Measurements from ENCODE around the gene CTNNBL1. TPM values are rescaled to one million over a fixed set of nuclear protein-coding genes. Genes with fewer than 3 reads are reported as not detected.

CTNNBL1 gene
- total RNA-seq, 1 donor from 2014 or later, result 87.7 TPM

DNA sequence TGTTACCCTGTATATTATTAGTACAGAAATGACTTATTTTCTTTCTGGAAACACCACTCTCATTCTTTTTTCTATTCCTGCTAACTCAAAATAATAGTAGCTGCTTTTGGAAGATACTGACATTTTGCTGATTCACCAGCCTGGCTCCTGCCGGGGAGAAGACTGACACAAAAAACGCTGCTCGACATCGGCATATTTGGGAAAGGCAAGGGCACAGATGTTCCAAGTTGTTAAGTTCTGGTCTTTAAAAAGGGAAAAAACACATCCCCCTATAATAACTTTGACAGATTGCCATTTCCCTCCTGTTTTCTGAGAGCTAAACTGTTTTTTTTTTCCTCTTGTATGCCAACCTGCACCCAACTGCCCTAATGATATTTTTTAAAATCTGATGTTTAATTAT is 55.4 kb downstream of the CTNNBL1 start:
- Mint-ChIP-seq H3K4me3 (no peak overlapping the region), H3K9me3 (no peaks in the 10 kb centered on the region), H3K27me3 (ENCODE audit: low read depth) (no peaks in the 10 kb centered on the region), H3K36me3 (ENCODE audit: low read depth) (peaks cover 4% of the 10 kb centered on the region), H3K4me1 (peaks cover 7% of the 10 kb centered on the region), H3K27ac (ENCODE audit: unreplicated experiment) (no peak overlapping the region)
- DNase-seq (ENCODE audit: low read depth, low spot score), result no peak
- TF ChIP-seq, protein P1, sequence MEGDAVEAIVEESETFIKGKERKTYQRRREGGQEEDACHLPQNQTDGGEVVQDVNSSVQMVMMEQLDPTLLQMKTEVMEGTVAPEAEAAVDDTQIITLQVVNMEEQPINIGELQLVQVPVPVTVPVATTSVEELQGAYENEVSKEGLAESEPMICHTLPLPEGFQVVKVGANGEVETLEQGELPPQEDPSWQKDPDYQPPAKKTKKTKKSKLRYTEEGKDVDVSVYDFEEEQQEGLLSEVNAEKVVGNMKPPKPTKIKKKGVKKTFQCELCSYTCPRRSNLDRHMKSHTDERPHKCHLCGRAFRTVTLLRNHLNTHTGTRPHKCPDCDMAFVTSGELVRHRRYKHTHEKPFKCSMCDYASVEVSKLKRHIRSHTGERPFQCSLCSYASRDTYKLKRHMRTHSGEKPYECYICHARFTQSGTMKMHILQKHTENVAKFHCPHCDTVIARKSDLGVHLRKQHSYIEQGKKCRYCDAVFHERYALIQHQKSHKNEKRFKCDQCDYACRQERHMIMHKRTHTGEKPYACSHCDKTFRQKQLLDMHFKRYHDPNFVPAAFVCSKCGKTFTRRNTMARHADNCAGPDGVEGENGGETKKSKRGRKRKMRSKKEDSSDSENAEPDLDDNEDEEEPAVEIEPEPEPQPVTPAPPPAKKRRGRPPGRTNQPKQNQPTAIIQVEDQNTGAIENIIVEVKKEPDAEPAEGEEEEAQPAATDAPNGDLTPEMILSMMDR (conservative IDR thresholded peaks at IDR 0.05), result no peak

DNA sequence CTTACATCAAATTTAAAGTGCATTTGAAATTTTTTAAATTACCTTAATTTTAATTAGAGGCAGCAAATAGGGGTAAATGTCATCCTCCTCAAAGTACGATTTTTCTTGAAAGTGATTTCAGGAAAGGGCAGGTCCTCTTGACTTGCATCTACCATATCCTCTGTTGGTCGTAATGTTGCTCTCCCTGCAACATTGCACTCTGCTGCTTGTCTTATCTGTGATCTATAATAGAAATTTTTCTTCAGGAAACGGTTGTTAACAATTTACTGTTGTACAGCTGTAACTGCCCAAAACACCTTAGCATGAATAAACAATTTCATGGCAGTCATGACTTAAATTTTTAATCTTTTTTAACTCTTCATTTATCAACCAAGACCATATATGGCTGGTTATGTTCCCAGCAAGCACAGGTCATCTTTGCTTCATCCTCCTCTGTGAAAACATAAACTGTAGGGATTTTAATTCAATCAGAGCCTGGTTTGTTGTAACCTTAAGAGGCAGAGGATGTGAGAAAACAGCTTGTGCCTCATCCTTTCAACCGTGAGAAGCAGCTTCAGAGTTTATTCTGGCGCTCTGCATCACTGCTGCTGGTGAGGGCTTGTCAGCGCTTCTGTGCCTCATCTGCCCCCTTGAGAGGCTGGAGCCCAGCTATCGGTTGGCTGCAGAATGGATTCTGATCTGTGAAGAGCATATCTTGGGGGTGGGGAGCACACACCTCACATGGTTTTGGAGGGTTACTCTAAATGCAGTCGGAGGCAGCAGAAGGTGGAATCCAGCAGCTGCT is 56.0 kb downstream of the CTNNBL1 start:
- Mint-ChIP-seq H3K27ac (ENCODE audit: unreplicated experiment) (no peak overlapping the region), H3K27me3 (ENCODE audit: low read depth) (no peaks in the 10 kb centered on the region), H3K9me3 (no peaks in the 10 kb centered on the region), H3K36me3 (ENCODE audit: low read depth) (peaks cover 4% of the 10 kb centered on the region), H3K4me1 (peaks cover 7% of the 10 kb centered on the region), H3K4me3 (no peak overlapping the region)
- TF ChIP-seq, protein P1 (conservative IDR thresholded peaks at IDR 0.05), result no peak
- no peak for DNase-seq (ENCODE audit: low read depth, low spot score)

DNA sequence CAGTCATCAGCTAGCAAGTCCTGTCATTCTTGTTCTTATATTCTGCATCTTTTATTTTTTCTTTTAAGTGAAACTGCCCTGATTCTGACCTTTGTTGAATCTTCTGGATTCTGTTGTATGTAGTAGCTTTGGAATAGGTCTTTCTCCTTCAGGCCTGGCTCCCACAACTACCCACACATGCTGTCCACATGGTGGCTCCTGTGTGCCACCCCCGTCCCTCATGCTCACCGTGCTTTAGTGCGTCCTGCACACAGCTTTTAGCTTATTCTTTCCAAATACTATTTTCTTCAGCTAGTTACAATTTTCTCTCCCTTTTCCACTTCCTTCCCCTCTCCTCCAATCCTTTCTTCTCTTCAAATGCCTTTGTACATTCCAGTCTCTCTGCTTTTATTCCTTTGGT is 61.8 kb downstream of the CTNNBL1 start:
- H3K4me3 Mint-ChIP-seq, result no peak overlapping the region
- no peaks in the 10 kb centered on the region for H3K9me3 Mint-ChIP-seq
- H3K4me1 Mint-ChIP-seq, result peaks cover 10% of the 10 kb centered on the region
- no peaks in the 10 kb centered on the region for H3K27me3 Mint-ChIP-seq (ENCODE audit: low read depth)
- TF ChIP-seq, protein P1 (conservative IDR thresholded peaks at IDR 0.05), result peak; percentile 51
- no peaks in the 10 kb centered on the region for H3K36me3 Mint-ChIP-seq (ENCODE audit: low read depth)
- no peak overlapping the region for H3K27ac Mint-ChIP-seq (ENCODE audit: unreplicated experiment)
- DNase-seq (ENCODE audit: low read depth, low spot score), result no peak

DNA sequence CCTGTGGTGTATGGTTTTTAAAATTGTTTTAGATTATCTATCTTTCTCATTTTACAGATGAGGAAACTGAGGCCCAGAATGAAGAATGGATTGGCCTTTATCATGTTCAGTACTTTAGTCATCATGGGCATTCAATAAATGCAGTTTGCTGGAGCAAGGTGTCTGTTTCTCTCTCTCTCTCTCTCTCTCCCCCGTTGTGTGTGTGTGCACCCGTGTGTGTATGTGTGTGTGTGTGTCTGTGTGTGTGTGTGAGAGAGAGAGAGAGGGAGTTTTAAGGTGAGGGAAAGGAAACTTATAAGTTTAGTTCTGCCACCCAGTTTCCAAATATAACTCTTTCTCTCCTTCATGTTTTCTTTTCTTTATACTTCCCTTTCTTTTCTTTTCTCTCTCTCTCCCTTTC is 62.4 kb downstream of the CTNNBL1 start:
- DNase-seq (ENCODE audit: low read depth, low spot score), result no peak
- Mint-ChIP-seq H3K9me3 (no peaks in the 10 kb centered on the region), H3K36me3 (ENCODE audit: low read depth) (no peaks in the 10 kb centered on the region), H3K4me1 (peaks cover 10% of the 10 kb centered on the region), H3K27me3 (ENCODE audit: low read depth) (no peaks in the 10 kb centered on the region), H3K27ac (ENCODE audit: unreplicated experiment) (no peak overlapping the region), H3K4me3 (no peak overlapping the region)
- TF ChIP-seq, protein P1 (conservative IDR thresholded peaks at IDR 0.05), result no peak

DNA sequence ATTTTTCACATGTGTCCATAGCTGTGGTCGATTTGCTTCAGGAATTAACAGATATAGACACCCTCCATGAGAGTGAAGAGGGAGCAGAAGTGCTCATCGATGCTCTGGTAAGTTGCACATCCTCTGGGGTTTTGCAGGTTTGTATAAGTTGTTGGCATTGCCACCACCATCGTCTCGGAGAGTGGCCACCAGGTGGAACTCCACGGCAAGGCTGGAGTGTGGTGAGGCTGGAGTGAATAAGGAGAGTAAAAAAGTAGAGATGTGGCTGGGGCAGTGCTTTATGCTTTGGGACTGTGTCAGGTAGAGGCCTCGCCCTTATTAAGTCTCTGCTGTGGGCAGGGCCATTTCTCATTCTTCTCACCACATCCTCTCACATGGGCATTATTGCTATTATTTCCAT is 63.7 kb downstream of the CTNNBL1 start:
- peaks cover 10% of the 10 kb centered on the region for H3K4me1 Mint-ChIP-seq
- H3K27ac Mint-ChIP-seq (ENCODE audit: unreplicated experiment), result no peak overlapping the region
- H3K4me3 Mint-ChIP-seq, result no peak overlapping the region
- no peaks in the 10 kb centered on the region for H3K27me3 Mint-ChIP-seq (ENCODE audit: low read depth)
- no peak for DNase-seq (ENCODE audit: low read depth, low spot score)
- H3K36me3 Mint-ChIP-seq (ENCODE audit: low read depth), result no peaks in the 10 kb centered on the region
- TF ChIP-seq, protein P1 (conservative IDR thresholded peaks at IDR 0.05), result no peak
- H3K9me3 Mint-ChIP-seq, result no peaks in the 10 kb centered on the region
